HCT116 (cell line): Measurements from ENCODE around the gene ITGAD. TPM values are rescaled to one million over a fixed set of nuclear protein-coding genes. Genes with fewer than 3 reads are reported as not detected.

Experiments used
- ATAC-seq: fragments of 200-7000 bp; cut with Tn5 transposase; 2 replicates; pipeline ENCODE4 v1.9.1; 2020; ENCODE audit warnings: mild to moderate bottlenecking, moderate library complexity
- BruUV-seq: library from RNA; stranded (reverse); fragments of 400-500 nt; replicated peaks from 2 replicates; lab custom pipeline; 2021; lab: Mats Ljungman, UMichigan
- CTCF ChIA-PET: fragments of 300-600 bp; sonication (Branson Sonifier 250); formaldehyde crosslinking; loops from one replicate; lab custom pipeline; 2021; ENCODE audit warnings: antibody characterized with exemption; lab: Charles Lee
- POLR2A ChIA-PET: fragments of 300-600, 350-600 bp; sonication (Branson Sonifier 250); formaldehyde crosslinking; loops from one replicate; lab custom pipeline; 2021; ENCODE audit warnings: antibody characterized with exemption; lab: Charles Lee
- RAD21 ChIA-PET, 2 experiments: fragments of 300-600 bp; sonication (Branson Sonifier 250); formaldehyde crosslinking; loops; one replicate each; lab custom pipeline; 2023; ENCODE audit warnings: low total read pairs in 2 of 2; ENCODE audit not compliant: uncharacterized antibody in 2 of 2, unreplicated experiment in 2 of 2, low non-redundant PET in 1 of 2; lab: Charles Lee
- DNase-seq: peaks from one replicate; pipeline ENCODE4 v3.0.0-alpha.2; 2010; ENCODE audit warnings: low read depth, low spot score
- H2AFZ ChIP-seq: fragments of 200-600 bp; shearing (Covaris generic), sonication (generic); 2 replicates; pipeline ENCODE4 v1.6.1; 2017; ENCODE audit warnings: low read depth, mixed run types, mixed read lengths, antibody characterized with exemption, low read length; ENCODE audit not compliant: poor library complexity, severe bottlenecking
- H3K27ac ChIP-seq: 2 replicates; pipeline ENCODE4 v1.5.1; 2012; ENCODE audit warnings: low read depth, low read length
- H3K27me3 ChIP-seq: fragments of 200-600 bp; sonication (generic); 2 replicates; pipeline ENCODE4 v1.6.1; 2016; ENCODE audit warnings: mixed run types, low read length, mixed read lengths; ENCODE audit not compliant: insufficient read depth
- H3K36me3 ChIP-seq, 2 experiments: fragments of 200-500 bp in 1 of 2; fragments of 200-600 bp in 1 of 2; sonication (Bioruptor generic) in 1 of 2; sonication (generic) in 1 of 2; 2 replicates each; pipeline versions ENCODE4 v1.5.1 to v1.6.1; 2014 to 2016; ENCODE audit warnings: low read length in 2 of 2, inconsistent platforms in 1 of 2, mixed read lengths in 1 of 2, mixed run types in 1 of 2; ENCODE audit not compliant: insufficient read depth in 2 of 2, control insufficient read depth in 1 of 2
- H3K4me1 ChIP-seq, 2 experiments: fragments of 200-600 bp in 1 of 2; sonication (generic) in 1 of 2; 2 replicates each; pipeline versions ENCODE4 v1.5.1 to v1.6.1; 2012 to 2017; ENCODE audit warnings: low read length in 2 of 2, inconsistent platforms in 1 of 2, mild to moderate bottlenecking in 1 of 2, mixed read lengths in 1 of 2, mixed run types in 1 of 2, moderate library complexity in 1 of 2; ENCODE audit not compliant: insufficient read depth in 2 of 2, control insufficient read depth in 1 of 2
- H3K4me2 ChIP-seq: fragments of 200-600 bp; sonication (generic); 2 replicates; pipeline ENCODE4 v1.6.1; 2017; ENCODE audit warnings: mixed run types, low read length, mixed read lengths
- H3K4me3 ChIP-seq, 2 experiments: fragments of 200-600 bp in 1 of 2; sonication (generic) in 1 of 2; replicated peaks in 1 of 2; 2 replicates each; pipeline ENCODE4 v1.5.1; 2011 to 2016; ENCODE audit warnings: low read length in 2 of 2, control low read depth in 1 of 2, low read depth in 1 of 2, mild to moderate bottlenecking in 1 of 2, mixed read lengths in 1 of 2, mixed run types in 1 of 2
- H3K79me2 ChIP-seq: fragments of 200-600 bp; sonication (generic); 2 replicates; pipeline ENCODE4 v1.6.1; 2017; ENCODE audit warnings: mild to moderate bottlenecking, mixed run types, low read length, moderate library complexity, mixed read lengths; ENCODE audit not compliant: insufficient read depth
- H3K9ac ChIP-seq: fragments of 200-600 bp; sonication (generic); 2 replicates; pipeline ENCODE4 v1.6.1; 2016; ENCODE audit warnings: low read length, mixed read lengths
- H3K9me2 ChIP-seq: fragments of 200-600 bp; sonication (generic), shearing (Covaris generic); 2 replicates; pipeline ENCODE4 v1.6.1; 2017; ENCODE audit warnings: mixed run types, mild to moderate bottlenecking, moderate library complexity; ENCODE audit not compliant: insufficient read depth
- H3K9me3 ChIP-seq, 2 experiments: fragments of 200-500 bp in 1 of 2; fragments of 200-600 bp in 1 of 2; sonication (Bioruptor generic) in 1 of 2; sonication (generic) in 1 of 2; 2 replicates each; pipeline ENCODE4 v1.6.1; 2014 to 2017; ENCODE audit warnings: low read length in 2 of 2, mixed read lengths in 2 of 2, inconsistent platforms in 1 of 2, low read depth in 1 of 2, mild to moderate bottlenecking in 1 of 2, mixed run types in 1 of 2, moderate library complexity in 1 of 2; ENCODE audit not compliant: control insufficient read depth in 1 of 2, insufficient read depth in 1 of 2
- H4K20me1 ChIP-seq: fragments of 200-600 bp; sonication (generic), shearing (Covaris generic); 2 replicates; pipeline ENCODE4 v1.6.1; 2017; ENCODE audit warnings: mixed run types, mild to moderate bottlenecking, moderate library complexity; ENCODE audit not compliant: insufficient read depth
- ATF3 ChIP-seq: IDR thresholded peaks from 2 replicates; pipeline ENCODE4 v1.6.1; 2012
- CEBPB ChIP-seq: IDR thresholded peaks from 2 replicates; pipeline ENCODE4 v1.6.1; 2012; ENCODE audit warnings: low read depth
- CTCF ChIP-seq, 3 experiments: fragments of 200-600 bp in 1 of 3; sonication (generic) in 1 of 3; IDR thresholded peaks in 2 of 3; conservative IDR thresholded peaks in 1 of 3; 2 replicates each; pipeline ENCODE4 v1.5.1; 2012 to 2017; ENCODE audit warnings: low read depth in 2 of 3, low read length in 2 of 3, antibody characterized with exemption in 1 of 3, borderline replicate concordance in 1 of 3, control low read depth in 1 of 3, mild to moderate bottlenecking in 1 of 3, mixed read lengths in 1 of 3, mixed run types in 1 of 3, moderate library complexity in 1 of 3; ENCODE audit not compliant: insufficient read depth in 1 of 3
- ELF1 ChIP-seq: IDR thresholded peaks from 2 replicates; pipeline ENCODE4 v1.6.1; 2012; ENCODE audit warnings: low read depth, borderline replicate concordance
- EZH2phosphoT487 ChIP-seq: fragments of 200-600 bp; IDR thresholded peaks from 2 replicates; pipeline ENCODE4 v1.6.1; 2018; ENCODE audit warnings: antibody characterized with exemption, borderline replicate concordance
- FOSL1 ChIP-seq: IDR thresholded peaks from 2 replicates; pipeline ENCODE4 v1.6.1; 2012; ENCODE audit warnings: low read depth
- MAX ChIP-seq: IDR thresholded peaks from 2 replicates; pipeline ENCODE4 v1.6.1; 2012
- POLR2AphosphoS5 ChIP-seq: IDR thresholded peaks from 2 replicates; pipeline ENCODE4 v1.6.1; 2011; ENCODE audit warnings: mild to moderate bottlenecking, low read depth, low read length, moderate library complexity
- RAD21 ChIP-seq: IDR thresholded peaks from 2 replicates; pipeline ENCODE4 v1.6.1; 2012; ENCODE audit warnings: low read depth, mild to moderate bottlenecking
- REST ChIP-seq: IDR thresholded peaks from 2 replicates; pipeline ENCODE4 v1.6.1; 2012; ENCODE audit warnings: low read depth
- TCF7L2 ChIP-seq: IDR thresholded peaks from 2 replicates; pipeline ENCODE4 v1.7.0; 2011; ENCODE audit warnings: borderline replicate concordance, inconsistent platforms; ENCODE audit not compliant: insufficient read depth, insufficient read length; ENCODE audit errors: extremely low read depth
- YY1 ChIP-seq: IDR thresholded peaks from 2 replicates; pipeline ENCODE4 v1.6.1; 2011; ENCODE audit warnings: low read length, low read depth, moderate library complexity, mild to moderate bottlenecking; ENCODE audit not compliant: insufficient replicate concordance; ENCODE audit errors: extremely low read depth
- ZBTB33 ChIP-seq: IDR thresholded peaks from 2 replicates; pipeline ENCODE4 v1.6.1; 2011; ENCODE audit warnings: mild to moderate bottlenecking, low read length, moderate library complexity; ENCODE audit not compliant: insufficient replicate concordance; ENCODE audit errors: extremely low read depth
- ZNF274 ChIP-seq: fragments of 200-500 bp; sonication (Bioruptor generic); IDR thresholded peaks from 2 replicates; pipeline ENCODE4 v1.6.1; 2014; ENCODE audit warnings: mild to moderate bottlenecking, low read depth, low read length, inconsistent platforms
- intact Hi-C: fragments of 100-400 bp; cut with micrococcal nuclease; formaldehyde crosslinking; loops from 2 replicates; pipeline ENCODE4 v1.10.0; 2022
- total RNA-seq: library from RNA; stranded (reverse); gene quantifications from one replicate; pipeline ENCODE4 v1.2.1, GENCODE V29; 2021; ENCODE audit not compliant: unreplicated experiment

The ITGAD gene
- total RNA-seq, 1 experiment from 2014 or later, result 0.12 TPM

GRCh38 chr16:31344712-31345111, 48.4 kb upstream of the ITGAD start:
- Histone ChIP-seq H3K79me2 (no peaks in the 10 kb centered on the region), H3K27ac (no peak overlapping the region), H3K27me3 (no peaks in the 10 kb centered on the region), H3K4me2 (no peak overlapping the region), H3K9me3 (no peaks in the 10 kb centered on the region), H3K9me2 (no peaks in the 10 kb centered on the region), H2AFZ (no peak overlapping the region), H3K36me3 (no peaks in the 10 kb centered on the region), H3K4me3 (no peak overlapping the region), H3K9ac (no peak overlapping the region), H4K20me1 (no peaks in the 10 kb centered on the region), H3K4me1 (no peaks in the 10 kb centered on the region)
- intact Hi-C loops, result no loop called here
- CTCF ChIA-PET, result interaction anchor here (0.7 kb wide), 1 partner anchor 11 kb away, joined by 3 read pairs; no protein-coding TSS in a partner anchor
- DNase-seq, result no peak
- RAD21 ChIA-PET, result no interaction called here
- POLR2A ChIA-PET, result no interaction called here
- TF ChIP-seq YY1 (no peak), POLR2AphosphoS5 (no peak), TCF7L2 (no peak), FOSL1 (no peak), MAX (no peak), REST (no peak), ELF1 (no peak), ATF3 (no peak), EZH2phosphoT487 (no peak), RAD21 (no peak), ZBTB33 (no peak), CTCF (IDR thresholded peaks at IDR 0.05 in 2 of 3, conservative IDR thresholded peaks at IDR 0.05 in 1 of 3; ENCODE audit: borderline replicate concordance in 1 of 3, insufficient read depth in 1 of 3, low read depth in 2 of 3, low read length in 2 of 3) (no peak), CEBPB (no peak), ZNF274 (no peak)
- BruUV-seq, result no TSS peak
- no peak for ATAC-seq
